Lower lobe of right lung (tissue), 2 donors: ENCODE results near the gene ZNF398. TPM values are rescaled to one million over a fixed set of nuclear protein-coding genes. Genes with fewer than 3 reads are reported as not detected.

Experiments used
- ATAC-seq, 2 donors: fragments of 200-7000 bp; cut with Tn5 transposase; one replicate each; pipeline ENCODE4 v1.9.1; 2020 to 2022; ENCODE audit warnings: mild to moderate bottlenecking in 2 of 2, moderate library complexity in 2 of 2
- DNase-seq: peaks from one replicate; pipeline ENCODE4 v3.0.0-alpha.2; 2020
- H3K27ac ChIP-seq: fragments of 200-600 bp; one replicate; pipeline ENCODE4 v1.8.0; 2022
- H3K27me3 ChIP-seq: fragments of 200-600 bp; one replicate; pipeline ENCODE4 v1.8.0; 2022; ENCODE audit warnings: low read depth
- H3K36me3 ChIP-seq: fragments of 200-600 bp; one replicate; pipeline ENCODE4 v1.8.0; 2022; ENCODE audit warnings: mild to moderate bottlenecking
- H3K4me1 ChIP-seq: fragments of 200-600 bp; one replicate; pipeline ENCODE4 v1.8.0; 2022
- H3K4me3 ChIP-seq: fragments of 200-600 bp; one replicate; pipeline ENCODE4 v1.8.0; 2022; ENCODE audit warnings: mild to moderate bottlenecking
- H3K9me3 ChIP-seq: fragments of 200-600 bp; one replicate; pipeline ENCODE4 v1.8.0; 2022
- intact Hi-C: fragments of 100-400 bp; cut with DNase I; formaldehyde crosslinking; loops from one replicate; pipeline ENCODE4 v1.11.0; 2022
- total RNA-seq: library from RNA; stranded (reverse); fragmentation: NEBNext Ultra II Directional; extraction: Animal tissue kit (Norgen Biotek cat#: 25700); gene quantifications from one replicate; pipeline ENCODE4 v1.2.1, GENCODE V29; 2021
- TF ChIP-seq, protein P1 (sequence below): fragments of 200-600 bp; IDR thresholded peaks from one replicate; pipeline ENCODE4 v1.8.0; 2022; ENCODE audit warnings: antibody characterized with exemption, mild to moderate bottlenecking
- donor health status: DM: no; HTN: yes; CAD: no; lungs with severe emphysema.

ZNF398 gene
- total RNA-seq, 1 donor from 2014 or later: 13.2 TPM

DNA sequence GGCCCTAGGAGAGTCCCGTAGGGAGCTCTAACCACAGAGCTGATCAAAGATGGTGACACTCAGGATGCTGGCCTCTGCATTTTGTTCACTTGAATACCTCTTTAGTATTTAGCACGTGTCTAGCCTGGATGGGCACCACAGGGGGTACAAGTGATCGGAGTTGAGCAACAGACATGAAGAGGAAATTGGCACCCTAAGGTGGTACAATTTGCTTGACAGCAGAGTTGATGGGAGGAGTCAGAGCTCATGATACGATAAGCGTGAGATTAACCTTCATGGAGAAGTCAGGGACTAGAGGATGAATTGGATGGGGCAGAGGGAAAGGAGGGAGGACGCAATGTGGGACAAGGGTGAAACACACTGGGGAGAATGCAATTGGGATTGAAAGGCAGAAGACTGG, 82.3 kb downstream of the ZNF398 start:
- intact Hi-C loops: no loop called here
- ATAC-seq: no peak
- no peaks in the 10 kb centered on the region for H3K9me3 ChIP-seq

DNA sequence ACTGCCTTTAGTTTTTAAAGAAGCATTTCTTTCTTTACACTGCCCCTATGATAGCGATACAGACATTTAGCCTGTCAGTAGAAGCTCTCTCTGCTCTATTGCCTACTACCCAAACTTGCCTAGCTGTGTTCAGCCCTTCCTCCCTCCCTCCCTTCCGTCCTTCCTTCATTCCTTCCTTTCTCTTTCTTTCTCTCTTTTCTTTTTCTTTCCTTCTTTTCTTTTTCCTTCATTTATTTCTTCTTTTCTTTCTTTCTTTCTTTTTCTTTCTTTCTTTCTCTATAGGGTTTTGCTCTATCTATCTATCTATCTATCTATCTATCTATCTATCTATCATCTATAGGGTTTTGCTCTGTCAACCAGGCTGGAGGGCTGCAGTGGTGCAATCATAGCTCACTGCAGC, 85.1 kb downstream of the ZNF398 start:
- TF ChIP-seq, protein P1, sequence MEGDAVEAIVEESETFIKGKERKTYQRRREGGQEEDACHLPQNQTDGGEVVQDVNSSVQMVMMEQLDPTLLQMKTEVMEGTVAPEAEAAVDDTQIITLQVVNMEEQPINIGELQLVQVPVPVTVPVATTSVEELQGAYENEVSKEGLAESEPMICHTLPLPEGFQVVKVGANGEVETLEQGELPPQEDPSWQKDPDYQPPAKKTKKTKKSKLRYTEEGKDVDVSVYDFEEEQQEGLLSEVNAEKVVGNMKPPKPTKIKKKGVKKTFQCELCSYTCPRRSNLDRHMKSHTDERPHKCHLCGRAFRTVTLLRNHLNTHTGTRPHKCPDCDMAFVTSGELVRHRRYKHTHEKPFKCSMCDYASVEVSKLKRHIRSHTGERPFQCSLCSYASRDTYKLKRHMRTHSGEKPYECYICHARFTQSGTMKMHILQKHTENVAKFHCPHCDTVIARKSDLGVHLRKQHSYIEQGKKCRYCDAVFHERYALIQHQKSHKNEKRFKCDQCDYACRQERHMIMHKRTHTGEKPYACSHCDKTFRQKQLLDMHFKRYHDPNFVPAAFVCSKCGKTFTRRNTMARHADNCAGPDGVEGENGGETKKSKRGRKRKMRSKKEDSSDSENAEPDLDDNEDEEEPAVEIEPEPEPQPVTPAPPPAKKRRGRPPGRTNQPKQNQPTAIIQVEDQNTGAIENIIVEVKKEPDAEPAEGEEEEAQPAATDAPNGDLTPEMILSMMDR: no peak
- ATAC-seq: no peak
- intact Hi-C loops: no loop called here

More for the DNA sequence above, 82.3 kb downstream of the ZNF398 start:
- H3K4me3 ChIP-seq: no peak overlapping the region
- TF ChIP-seq, protein P1: no peak
- no peaks in the 10 kb centered on the region for H3K27me3 ChIP-seq
- DNase-seq: no peak
- H3K36me3 ChIP-seq: peaks cover 12% of the 10 kb centered on the region
- no peak overlapping the region for H3K27ac ChIP-seq
- no peaks in the 10 kb centered on the region for H3K4me1 ChIP-seq

More for the DNA sequence above, 85.1 kb downstream of the ZNF398 start:
- Histone ChIP-seq H3K27ac (no peak overlapping the region), H3K36me3 (no peaks in the 10 kb centered on the region), H3K9me3 (no peaks in the 10 kb centered on the region), H3K4me1 (no peaks in the 10 kb centered on the region), H3K4me3 (no peak overlapping the region), H3K27me3 (no peaks in the 10 kb centered on the region)
- DNase-seq: no peak

Other genes with a start within 250 kb of the ZNF398 start
- 123 TPM for gene PDIA4, start 118.9 kb upstream of the ZNF398 start, total RNA-seq
- 5.4 TPM for gene ZNF786, start 56.7 kb upstream of the ZNF398 start, total RNA-seq
- 1.2 TPM for gene ZNF425, start 21.1 kb upstream of the ZNF398 start, total RNA-seq
- 20.9 TPM for gene ZNF282, start 48.1 kb downstream of the ZNF398 start, total RNA-seq
- gene ZNF212, start 92.2 kb downstream of the ZNF398 start, total RNA-seq: 10.5 TPM
- 15.1 TPM for gene ZNF783, start 114.7 kb downstream of the ZNF398 start, total RNA-seq